K562 (cell line): ENCODE data around the gene WWP2.

Experiments used
- DPF2 ChIP-seq: fragments of 450-650 bp; IDR thresholded peaks from 2 replicates; pipeline ENCODE4 v1.6.1; 2016
- GTF2F1 ChIP-seq: IDR thresholded peaks from 2 replicates; pipeline ENCODE4 v1.6.1; 2011; ENCODE audit warnings: low read depth, low read length, improper control_type of control experiment
- KDM5B ChIP-seq: fragments of 200-600 bp; sonication (generic); IDR thresholded peaks from 2 replicates; pipeline ENCODE4 v1.6.1; 2012; ENCODE audit warnings: low read depth, mild to moderate bottlenecking, moderate library complexity, low read length, control low read depth, inconsistent platforms; ENCODE audit not compliant: insufficient replicate concordance
- PCBP1 ChIP-seq: fragments of 200-400 bp; formaldehyde crosslinking; IDR thresholded peaks from 2 replicates; pipeline ENCODE4 v1.6.1; 2018; ENCODE audit warnings: mild to moderate bottlenecking, low read depth, low read length; ENCODE audit not compliant: poor library complexity, severe bottlenecking
- POLR2A ChIP-seq: fragments of 450-650 bp; conservative IDR thresholded peaks from 2 replicates; pipeline ENCODE4 v1.6.1; 2016
- SRSF7 ChIP-seq: fragments of 200-400 bp; formaldehyde crosslinking; optimal IDR thresholded peaks from 2 replicates; pipeline ENCODE3; 2017; ENCODE audit warnings: mild to moderate bottlenecking, low read depth, low read length
- TRIM24 ChIP-seq, 2 experiments: fragments of 450-650 bp; IDR thresholded peaks; 2 replicates each; pipeline ENCODE4 v1.6.1; 2016
- ZNF785 ChIP-seq: fragments of 250-450 bp; sonication (Bioruptor Pico); IDR thresholded peaks from 2 replicates; pipeline ENCODE4 v1.4.0; 2020; ENCODE audit warnings: mild to moderate bottlenecking
- TF ChIP-seq, protein P1 (sequence below): sonication (generic); formaldehyde crosslinking; IDR thresholded peaks from 2 replicates; pipeline ENCODE4 v1.8.1; 2022; ENCODE audit warnings: missing genetic modification reagents
- TF ChIP-seq, protein P2 (sequence below): sonication (generic); formaldehyde crosslinking; IDR thresholded peaks from 2 replicates; pipeline ENCODE4 v1.8.0; 2022; ENCODE audit warnings: missing genetic modification reagents, mild to moderate bottlenecking, moderate library complexity, borderline replicate concordance

DNA sequence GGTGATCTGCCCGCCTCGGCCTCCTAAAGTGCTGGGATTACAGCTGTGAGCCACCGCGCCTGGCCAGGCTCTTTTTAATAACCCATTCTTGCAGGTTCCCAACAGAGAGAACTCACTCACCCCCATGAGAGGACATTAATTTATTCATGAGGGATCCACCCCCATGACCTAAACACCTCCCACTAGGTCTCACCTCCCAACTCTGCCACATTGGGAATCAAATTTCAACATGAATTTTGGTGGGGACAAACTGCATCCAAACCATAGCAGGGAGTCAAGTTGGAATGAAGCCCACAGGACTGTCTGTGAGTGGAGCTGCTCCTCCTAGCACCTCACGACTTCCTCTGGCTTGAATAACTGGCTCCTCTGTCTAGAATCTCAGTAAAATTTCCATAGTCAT lies 85.5 kb downstream of the WWP2 start:
- TF ChIP-seq SRSF7 (no peak), GTF2F1 (no peak), PCBP1 (no peak), TRIM24 (IDR thresholded peaks at IDR 0.05) (no peak), ZNF785 (CRISPR knock-in tag) (no peak), POLR2A (no peak), DPF2 (no peak), KDM5B (no peak)
- TF ChIP-seq, protein P1, sequence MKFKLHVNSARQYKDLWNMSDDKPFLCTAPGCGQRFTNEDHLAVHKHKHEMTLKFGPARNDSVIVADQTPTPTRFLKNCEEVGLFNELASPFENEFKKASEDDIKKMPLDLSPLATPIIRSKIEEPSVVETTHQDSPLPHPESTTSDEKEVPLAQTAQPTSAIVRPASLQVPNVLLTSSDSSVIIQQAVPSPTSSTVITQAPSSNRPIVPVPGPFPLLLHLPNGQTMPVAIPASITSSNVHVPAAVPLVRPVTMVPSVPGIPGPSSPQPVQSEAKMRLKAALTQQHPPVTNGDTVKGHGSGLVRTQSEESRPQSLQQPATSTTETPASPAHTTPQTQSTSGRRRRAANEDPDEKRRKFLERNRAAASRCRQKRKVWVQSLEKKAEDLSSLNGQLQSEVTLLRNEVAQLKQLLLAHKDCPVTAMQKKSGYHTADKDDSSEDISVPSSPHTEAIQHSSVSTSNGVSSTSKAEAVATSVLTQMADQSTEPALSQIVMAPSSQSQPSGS (CRISPR knock-in tag) = no peak
- TF ChIP-seq, protein P2, sequence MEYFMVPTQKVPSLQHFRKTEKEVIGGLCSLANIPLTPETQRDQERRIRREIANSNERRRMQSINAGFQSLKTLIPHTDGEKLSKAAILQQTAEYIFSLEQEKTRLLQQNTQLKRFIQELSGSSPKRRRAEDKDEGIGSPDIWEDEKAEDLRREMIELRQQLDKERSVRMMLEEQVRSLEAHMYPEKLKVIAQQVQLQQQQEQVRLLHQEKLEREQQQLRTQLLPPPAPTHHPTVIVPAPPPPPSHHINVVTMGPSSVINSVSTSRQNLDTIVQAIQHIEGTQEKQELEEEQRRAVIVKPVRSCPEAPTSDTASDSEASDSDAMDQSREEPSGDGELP (CRISPR knock-in tag) = no peak
